CD4-positive, alpha-beta T cell treated with Interferon alpha-2 for 1 hour (primary cell): Measurements from ENCODE around the gene SBK1.
"Not testable (repeated sequence)": the region's sequence is repeated elsewhere in the genome, so short reads cannot be mapped to it uniquely, and the experiment has no call there.

Experiments used
- DNase-seq, 2 donors: peaks; one replicate each; pipeline ENCODE4 v3.0.0-alpha.2; 2020 to 2022

Gene SBK1

DNA sequence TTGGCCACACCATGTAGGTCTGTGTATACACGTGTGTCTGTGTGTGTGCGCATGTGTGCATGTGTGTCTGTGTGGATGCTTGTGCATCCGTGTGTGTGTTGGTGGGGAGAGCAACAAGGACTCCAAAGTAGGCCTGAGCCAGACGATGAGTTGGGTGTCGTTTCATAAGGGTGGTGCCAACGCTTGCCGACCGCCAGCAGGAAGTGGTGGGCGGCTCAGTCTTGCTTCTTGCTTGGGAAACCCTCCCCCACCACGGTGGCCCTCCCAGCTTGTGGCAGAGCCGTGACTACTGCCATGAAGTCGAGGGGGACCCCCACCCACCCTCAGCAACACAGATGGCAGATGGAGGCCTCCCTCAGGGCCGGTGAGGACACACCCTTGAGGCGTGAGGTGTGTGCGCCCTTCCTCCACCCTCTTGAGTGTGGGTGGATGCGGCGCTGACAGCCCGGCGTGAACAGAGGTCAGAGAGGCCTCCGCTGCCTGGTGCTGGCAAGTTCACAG is 17.5 kb downstream of the SBK1 start:
- DNase-seq: peak; percentile 85 to 89

DNA sequence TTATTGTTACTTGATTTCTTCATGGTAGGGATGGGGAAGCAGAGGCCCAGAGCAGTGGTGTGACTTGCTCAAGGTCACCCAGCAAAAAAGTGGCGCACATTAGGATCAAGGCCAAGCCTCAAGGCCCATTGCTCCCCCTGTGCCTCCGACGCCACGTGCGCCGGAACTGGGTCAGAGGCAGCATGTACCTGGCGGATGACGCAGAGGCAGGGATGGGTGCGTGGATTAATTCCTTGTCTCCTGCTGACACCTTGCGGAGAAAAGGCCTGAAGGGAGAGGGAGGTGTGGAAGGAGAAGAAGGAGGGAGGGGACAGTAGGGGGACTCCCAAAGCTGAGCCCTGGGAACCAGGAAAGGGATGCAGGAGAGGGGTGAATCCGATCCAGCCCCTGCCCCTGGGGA is 18.5 kb downstream of the SBK1 start:
- no peak for DNase-seq

DNA sequence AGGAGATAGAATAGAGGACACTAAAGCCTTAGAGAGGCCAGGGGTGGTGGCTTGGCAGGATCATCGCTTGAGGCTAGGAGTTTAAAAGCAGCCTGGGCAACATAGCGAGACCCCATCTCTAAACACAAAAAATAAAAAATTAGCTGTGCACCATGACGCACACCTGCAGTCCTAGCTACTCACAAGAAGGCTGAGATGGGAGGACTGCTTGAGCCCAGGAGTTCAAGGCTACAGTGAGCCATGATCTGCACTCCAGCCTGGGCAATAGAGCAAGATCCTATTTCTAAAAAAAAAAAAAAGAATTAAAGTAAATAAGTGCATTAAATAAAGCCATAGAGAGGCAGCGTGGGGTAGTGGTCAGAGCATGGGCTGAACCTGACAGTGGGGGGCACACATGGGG is 19.1 kb downstream of the SBK1 start:
- DNase-seq: no peak

DNA sequence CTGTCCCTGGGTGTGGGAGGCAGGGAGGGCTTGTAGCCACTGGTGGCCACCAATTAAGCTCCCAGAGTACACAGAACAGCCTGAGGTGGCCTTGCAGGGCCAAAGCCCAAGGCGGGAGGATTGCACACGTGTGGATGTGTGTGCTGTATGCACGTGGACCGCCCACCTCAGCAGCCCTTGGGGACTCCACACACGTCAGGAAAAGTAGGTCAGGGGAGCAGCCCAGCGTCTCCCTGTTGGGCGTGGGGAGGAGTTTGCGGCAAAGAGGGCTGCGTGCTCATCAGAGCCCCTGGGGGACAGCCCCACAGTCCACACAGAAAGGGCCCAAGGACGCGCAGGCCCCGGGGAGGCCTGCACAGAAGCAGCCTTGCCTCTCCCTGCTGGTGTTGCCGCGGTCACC is 19.6 kb downstream of the SBK1 start:
- DNase-seq: peak in 1 of 2 donors; percentile 29

DNA sequence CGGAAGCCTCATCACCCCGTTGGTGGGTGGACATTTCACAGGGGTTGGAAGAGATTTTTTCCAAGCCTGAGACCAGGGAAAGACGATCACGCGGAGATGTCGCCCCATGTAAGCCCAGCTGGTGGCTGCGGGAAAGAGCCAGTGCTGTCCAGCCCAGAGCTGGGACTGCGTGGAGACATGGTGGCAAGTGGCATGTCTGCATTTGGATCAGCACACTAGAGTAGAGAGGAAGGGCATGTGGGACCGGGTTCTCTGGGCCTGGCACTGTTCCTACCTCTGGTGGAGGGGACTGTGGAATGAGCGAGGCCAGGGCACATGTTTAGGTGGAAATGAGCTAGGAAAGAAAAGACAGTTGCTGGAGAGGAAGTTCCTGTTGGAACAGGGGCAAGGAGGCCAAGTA is 20.0 kb downstream of the SBK1 start:
- no peak for DNase-seq

DNA sequence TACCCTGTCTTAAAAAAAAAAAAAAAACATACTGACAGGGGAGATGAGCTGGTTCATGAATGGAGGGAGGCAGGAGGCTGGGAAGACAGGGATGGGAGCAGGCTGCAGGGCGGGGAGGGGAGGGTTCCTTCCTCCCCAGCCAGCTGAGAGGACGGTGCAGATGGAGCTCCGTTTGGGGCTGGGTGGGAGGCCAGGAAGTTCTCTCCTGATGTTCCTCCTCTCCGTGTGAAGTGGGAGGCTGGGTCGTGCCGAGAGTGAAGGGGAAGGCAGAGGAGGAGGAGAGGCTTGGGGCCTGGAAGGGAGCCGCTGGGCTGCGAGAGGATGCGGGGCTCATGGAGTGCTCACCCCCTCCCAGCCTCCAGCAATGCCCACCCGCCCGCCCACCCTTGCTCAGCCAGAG is 21.3 kb downstream of the SBK1 start:
- DNase-seq: no peak

DNA sequence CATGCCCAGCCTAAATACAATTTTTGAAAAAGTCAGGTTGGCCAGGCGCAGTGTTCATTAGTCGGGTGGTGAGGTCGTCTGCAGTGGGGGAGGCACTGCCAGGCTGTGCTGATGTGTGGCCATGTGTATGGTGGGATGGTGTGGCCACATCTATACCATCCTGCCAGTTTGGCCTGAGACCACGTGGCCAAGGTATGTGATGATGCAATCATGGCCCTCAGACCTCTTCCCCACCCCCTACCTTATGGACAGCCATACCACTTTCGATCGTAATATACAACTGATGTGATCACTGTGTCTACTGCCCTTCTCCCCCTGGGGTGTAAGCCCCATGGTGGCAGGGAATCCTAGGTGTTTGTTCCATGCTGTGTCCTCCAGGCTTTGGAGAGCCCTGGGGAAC is 23.7 kb downstream of the SBK1 start:
- no peak for DNase-seq

DNA sequence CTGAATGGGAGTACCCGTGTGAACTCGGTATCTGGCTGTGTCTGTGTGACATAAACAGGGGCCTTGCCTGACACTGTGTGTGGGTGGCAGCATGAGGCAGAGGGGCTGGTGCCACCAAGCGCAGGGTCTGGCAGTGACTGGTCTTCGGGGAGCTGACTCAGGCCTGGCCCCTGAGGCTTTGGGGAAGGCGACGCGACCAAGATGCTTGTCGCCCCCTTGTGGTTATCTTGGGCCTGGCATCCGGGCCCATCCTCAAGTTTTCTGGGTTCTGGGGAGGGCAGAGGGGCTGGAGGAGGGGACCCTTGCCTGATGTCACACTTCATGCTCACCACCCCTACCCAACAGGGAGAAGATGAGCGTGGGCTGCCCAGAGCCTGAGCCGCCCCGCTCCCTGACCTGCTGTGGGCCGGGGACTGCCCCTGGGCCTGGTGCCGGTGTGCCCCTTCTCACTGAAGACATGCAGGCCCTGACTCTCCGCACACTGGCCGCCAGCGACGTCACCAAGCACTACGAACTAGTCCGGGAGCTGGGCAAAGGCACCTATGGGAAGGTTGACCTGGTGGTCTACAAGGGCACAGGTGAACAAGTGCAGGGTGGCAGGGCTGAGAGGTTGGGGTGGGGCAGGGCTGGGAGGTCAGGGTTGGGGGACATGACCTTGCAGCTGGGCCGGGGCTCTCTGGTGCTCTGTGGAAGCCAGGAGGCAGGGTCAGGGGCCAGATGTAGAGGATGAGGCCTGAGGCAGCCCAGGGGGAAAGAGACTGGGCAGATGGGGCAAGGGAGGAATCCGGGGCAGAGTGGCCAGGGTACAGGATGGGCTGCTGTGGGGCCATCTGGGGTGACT is 24.9 kb downstream of the SBK1 start:
- DNase-seq: peak; percentile 67 to 78

DNA sequence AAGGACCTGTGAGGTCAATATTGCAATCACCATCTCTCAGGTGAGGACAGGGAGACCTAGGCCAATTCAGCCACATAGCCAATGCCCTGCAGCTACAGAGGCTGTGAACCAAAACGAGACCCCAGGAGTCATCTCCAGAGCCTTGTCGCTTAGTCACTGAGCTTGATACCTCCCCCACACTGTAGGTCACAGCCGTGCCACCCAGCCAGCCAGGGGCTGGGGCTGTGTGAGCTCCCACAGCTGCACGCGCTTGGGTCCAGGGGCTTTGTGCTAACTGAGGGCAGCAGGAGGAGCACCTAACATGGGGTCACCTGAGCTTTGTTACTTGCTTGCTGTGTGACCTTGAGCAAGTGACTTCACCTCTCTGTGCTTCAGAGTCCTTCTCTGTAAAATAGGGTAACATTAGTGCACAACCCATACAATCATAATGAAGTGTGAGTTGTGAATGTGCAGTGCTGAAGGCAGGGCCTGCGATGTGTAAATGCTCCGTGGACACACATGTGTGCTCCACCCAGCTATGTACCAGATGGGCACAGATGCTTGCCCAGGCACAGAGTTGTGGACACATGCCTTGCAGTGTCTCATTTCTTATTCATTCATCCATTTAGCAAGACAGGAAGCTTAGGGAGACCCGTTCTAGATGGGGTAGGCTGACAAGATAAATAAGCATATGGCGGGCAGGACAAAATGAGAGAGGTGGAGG is 25.9 kb downstream of the SBK1 start:
- no peak for DNase-seq

DNA sequence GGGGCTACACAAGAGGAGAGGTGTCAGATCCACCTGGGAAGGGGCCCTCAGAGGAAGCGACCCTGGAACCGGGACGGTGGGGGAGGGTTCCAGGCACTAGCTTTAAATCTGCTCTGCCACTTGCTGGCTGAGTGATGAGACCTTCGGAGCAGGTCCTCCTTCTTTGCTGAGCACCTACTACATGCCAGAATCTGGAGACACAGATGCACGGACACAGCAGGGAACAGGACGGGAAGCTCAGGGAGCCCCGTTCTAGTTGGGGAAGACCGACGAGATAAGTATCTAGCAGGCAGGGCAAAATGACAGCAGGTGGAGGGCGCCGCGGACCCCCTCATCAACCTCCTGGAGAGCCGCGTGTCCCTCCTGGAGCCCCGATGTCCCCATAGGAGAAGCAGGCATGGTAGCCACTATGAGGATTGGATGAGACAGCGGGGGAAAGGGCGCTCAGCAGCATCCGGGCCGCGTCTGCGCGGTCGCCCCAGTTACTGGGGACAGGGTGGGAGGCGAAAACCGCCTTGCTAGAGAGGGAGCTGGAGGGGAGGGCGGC is 27.2 kb downstream of the SBK1 start:
- DNase-seq: no peak

DNA sequence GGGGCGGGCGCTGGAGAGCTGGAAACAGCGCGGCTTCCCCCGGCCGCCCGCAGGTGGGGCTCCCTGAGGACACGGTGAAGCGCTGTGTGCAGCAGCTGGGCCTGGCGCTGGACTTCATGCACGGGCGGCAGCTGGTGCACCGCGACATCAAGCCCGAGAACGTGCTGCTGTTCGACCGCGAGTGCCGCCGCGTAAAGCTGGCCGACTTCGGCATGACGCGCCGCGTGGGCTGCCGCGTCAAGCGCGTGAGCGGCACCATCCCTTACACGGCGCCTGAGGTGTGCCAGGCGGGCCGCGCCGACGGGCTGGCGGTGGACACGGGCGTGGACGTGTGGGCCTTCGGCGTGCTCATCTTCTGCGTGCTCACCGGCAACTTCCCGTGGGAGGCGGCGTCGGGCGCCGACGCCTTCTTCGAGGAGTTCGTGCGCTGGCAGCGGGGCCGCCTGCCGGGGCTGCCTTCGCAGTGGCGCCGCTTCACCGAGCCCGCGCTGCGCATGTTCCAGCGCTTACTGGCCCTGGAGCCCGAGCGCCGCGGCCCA is 27.8 kb downstream of the SBK1 start:
- DNase-seq: no peak

DNA sequence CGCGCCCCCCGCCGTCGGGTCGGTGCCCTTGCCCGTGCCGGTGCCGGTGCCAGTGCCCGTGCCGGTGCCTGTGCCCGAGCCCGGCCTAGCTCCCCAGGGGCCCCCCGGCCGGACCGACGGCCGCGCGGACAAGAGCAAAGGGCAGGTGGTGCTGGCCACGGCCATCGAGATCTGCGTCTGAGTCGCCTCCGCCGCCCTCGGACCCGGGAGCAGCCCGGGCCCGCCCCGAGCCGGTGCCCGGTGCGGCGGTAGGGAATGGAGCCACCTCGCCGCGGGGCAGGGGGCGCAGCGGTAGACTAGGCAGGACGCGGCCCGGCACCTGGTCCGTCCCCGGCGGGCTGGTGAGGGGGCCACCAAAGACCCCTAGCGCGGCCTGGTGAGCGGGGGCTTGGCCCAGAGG is 28.4 kb downstream of the SBK1 start:
- no peak for DNase-seq

DNA sequence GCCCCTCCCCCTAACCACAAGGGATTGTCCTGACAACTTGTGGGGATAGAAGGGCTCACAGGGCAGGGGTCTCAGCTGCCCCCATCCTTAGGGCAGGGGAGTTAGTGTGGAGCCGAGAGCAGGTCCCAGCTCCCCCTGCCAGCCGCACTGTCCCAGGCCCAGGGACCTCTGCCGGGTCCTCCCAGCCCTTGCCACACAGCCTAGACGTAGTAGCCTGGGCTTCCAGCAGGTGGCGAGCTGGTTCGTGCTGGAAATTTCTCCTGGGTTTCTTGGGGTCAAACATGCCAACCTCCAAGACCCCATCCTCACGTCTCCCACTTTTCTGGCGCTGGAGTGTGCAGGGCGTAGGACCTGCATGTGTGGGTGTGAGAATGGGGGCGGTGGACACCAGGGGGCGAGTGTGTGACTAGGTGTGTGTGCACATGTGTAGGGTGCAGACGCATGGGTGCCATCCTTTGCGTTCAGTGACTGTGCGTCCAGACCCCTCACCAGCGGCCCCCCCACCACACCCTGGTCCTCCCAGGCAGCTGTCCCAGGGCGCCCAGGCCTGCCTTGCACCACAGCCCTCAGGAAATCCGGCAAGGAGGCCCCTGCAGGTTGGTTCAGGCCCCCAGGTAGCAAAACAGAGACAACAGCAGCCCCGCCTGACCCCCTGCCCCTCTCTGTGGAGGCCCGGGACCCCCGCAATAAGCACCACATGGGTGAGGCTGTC is 29.5 kb downstream of the SBK1 start:
- peak in 1 of 2 donors; percentile 46 for DNase-seq

DNA sequence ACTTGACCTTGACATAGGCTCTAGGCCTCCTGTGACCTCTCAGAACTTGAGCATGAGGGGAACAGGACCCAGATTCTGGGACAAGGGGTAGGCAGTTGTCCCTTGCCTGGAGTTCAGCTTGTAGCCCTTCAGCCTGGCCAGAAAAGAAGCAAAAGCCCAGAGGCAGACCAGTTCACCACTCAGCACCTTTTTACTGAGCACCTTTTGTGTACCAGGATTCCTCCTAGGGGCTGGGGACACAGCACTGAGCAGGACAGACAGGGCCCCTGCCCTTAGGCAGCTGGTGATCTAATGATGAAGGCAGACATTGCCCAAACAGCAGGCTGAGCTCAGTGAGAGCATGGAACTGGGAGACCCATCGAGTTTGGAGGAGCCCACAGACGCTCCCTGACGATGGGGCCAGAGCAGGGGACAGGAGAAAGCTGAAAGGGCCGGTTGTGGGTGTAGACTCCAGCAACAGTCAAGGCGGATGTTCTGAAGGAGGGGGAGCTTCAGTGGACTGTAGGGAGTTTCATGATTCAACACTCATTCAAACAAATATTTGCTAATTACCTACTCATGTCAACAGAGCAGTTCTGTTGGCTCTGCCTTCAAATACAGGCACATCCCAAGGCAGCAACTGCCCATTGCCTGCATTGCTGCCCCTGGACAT is 32.0 kb downstream of the SBK1 start:
- no peak for DNase-seq

DNA sequence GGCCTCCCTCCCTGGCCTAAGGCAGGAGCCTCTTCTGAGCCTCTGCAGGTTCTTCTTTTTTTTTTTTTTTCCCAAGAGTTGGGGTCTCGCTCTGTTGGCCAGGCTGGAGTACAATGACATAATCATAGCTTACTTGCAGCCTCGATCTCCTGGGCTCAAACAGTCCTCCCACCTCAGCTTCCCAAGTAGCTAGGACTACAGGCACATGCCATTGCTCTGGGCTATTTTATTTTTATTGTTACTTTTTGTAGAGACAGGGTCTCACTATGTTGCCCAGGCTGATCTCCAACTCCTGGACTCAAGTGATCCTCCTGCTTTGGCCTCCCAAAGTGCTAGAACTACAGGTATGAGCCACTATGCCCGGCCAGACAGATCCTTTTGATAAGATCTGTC is 32.6 kb downstream of the SBK1 start:
- DNase-seq: no peak

DNA sequence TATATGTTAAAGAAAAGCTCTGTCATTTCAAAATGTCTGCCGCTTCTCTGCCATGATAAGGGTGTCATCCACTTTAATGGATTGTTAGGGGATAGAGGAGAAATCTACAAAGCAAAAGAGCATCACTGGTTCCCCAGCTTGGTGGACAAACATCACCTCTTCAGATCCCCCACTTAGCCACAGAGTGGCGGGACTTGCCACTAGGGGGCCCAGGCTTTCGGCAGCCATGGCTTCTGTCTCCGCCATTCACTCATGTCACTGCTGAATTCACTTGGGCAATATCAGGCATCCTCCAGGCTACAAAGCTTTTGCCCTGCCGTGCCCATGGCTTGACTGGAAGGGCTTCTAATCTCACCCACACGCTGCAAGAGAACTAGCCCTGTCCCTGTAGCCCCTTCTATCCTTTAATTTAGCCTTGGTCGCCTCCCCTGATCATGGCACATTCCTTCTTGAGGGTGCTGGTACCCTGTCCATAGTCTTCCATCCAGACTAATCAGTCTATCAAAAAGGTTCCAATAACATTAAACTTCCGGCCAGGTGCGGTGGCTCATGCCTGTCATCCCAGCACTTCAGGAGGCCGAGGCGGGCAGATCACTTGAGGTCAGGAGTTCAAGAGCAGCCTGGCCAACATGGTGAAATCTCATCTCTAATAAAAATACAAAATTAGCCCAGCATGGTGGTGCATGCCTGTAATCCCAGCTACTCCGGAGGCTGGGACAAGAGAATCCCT is 34.7 kb downstream of the SBK1 start:
- DNase-seq: peak; percentile 68 to 69

DNA sequence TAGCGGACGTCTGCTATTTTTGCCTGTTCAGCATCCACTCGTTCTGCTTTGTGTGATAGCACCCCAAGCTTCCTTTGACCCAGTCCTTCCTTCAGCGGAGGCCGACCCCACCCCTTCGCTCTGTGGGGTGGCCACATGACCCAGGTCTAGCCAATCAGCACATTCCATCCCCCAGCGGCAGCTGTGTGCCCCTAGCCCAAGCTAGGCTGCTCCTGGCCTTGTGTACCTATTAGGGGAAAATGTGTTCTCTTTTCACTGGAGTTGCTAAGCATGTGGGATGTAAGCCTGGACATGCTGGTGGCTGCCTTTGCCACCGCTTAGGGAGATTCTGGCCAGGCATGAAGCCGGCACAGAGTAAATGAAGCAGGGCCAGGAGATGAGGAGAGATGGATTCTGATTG is 37.9 kb downstream of the SBK1 start:
- DNase-seq: peak; percentile 12 to 19

DNA sequence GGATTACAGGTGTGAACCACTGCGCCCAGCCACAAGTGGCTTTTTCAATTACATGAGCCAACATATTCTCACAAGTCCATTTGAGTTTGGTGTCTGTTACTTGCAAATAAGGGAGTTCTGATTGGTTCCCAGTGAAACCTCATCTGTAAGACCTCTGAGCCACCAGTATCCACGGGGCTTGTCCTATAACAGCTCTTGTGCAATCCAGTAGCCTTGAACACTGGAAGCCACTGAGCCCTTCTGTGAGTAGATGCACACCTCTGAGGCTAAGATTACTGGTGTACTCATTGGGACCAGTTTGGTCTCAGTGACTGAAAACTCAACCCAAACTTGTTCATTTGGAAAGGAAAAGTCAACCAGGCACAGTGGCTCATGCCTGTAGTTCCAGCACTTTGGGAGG is 38.7 kb downstream of the SBK1 start:
- DNase-seq: not testable (repeated sequence)

DNA sequence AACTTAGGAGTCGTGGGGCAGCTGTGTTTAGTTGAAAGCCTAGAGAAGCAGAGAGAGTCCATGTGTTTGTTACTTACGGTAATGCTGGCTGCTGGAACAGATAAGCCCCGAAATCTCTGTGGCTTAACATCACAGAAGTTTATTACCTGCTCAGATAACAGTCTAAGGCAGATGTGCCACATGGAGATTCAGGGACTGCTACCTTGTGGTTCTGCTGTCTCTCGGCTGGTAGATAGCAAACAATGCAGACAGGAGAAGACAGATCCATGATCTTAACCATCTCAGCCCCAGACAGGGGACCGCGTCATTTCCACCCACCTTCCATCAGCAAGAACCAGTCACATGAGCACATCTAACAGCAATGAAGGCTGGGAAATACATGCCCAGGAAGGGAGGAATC is 40.3 kb downstream of the SBK1 start:
- not testable (repeated sequence) for DNase-seq

DNA sequence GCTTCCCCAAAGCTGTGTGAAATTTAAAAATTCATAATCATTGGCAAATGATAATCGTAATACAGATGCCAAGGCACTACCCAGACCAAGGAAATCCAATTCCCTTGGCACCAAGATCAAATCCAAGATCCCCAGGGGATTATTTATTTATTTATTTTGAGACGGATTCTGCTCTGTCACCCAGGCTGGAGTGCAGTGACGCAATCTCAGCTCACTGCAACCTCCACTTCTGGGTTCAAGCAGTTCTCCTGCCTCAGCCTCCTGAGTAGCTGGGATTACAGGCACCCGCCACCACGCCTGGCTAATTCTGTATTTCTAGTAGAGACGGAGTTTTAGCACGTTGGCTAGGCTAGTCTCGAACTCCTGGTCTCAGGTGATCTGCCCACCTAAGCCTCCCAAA is 43.4 kb downstream of the SBK1 start:
- DNase-seq: not testable (repeated sequence)

DNA sequence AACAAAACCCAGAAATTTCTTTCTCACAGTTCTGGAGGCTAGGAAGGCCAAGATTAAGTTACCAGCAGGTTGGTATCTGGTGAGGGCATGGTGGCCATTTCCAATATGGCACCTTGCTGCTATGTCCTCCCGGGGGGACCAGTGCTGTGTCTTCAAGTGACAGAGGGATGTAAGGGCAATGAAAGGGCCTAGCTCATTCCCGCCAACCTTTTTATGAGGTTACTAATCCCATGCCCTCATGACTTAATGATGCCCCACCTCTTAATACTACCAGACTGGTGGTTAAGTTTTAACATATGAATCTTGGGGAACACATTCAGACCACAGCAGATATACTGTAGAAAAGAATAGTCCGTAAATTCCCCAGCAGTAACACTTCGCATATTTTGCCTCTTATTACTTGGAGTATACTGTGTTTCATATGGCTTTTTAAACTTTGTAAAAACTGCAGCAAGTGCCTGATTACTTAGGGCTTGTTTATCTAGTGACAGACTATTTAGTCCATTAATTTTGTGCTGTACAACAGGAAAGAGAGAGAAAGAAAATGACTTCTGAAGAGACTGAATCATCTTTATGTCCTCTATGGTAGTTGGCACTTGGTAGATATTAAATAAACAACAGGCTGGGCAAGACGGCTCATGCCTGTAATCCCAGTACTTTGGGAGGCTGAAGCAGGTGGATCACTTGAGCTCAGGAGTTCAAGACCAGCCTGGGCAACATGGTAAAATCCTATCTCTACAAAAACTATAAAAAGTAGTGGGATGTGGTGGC is 44.8 kb downstream of the SBK1 start:
- not testable (repeated sequence) for DNase-seq
